Measurements from ENCODE around the gene MRPL18. TPM values are rescaled to one million over a fixed set of nuclear protein-coding genes. Genes with fewer than 3 reads are reported as not detected.

MRPL18 gene
- total and polyA plus RNA-seq, 3 experiments from 2014 or later: 101 to 130 (median 129) TPM

- H3K9me3 Mint-ChIP-seq: no peaks in the 10 kb centered on the region
- ChIA-PET POLR2A (no interaction called here), CTCF (no interaction called here)
- peak overlapping the region in 4 of 8 donors; percentile 35 to 72 (median 46) for H3K27ac Mint-ChIP-seq
- Histone ChIP-seq H3K9me3 (ENCODE audit: low read length) (no peaks in the 10 kb centered on the region), H3K36me3 (ENCODE audit: insufficient read depth, low read length) (peaks cover 35% of the 10 kb centered on the region), H3K4me1 (ENCODE audit: insufficient read depth, low read length) (peaks cover 9% of the 10 kb centered on the region), H3K27ac (ENCODE audit: low read depth, low read length) (no peak overlapping the region), H3K27me3 (ENCODE audit: insufficient read depth, low read length, poor library complexity, severe bottlenecking) (no peaks in the 10 kb centered on the region), H3K4me3 (ENCODE audit: low read length) (no peak overlapping the region)
- H3K4me1 Mint-ChIP-seq: peaks cover 13 to 33% (median 14%) of the 10 kb centered on the region in 3 donors
- H3K4me3 Mint-ChIP-seq: no peak overlapping the region
- no peaks in the 10 kb centered on the region for H3K27me3 Mint-ChIP-seq
- no peak for DNase-seq
- H3K36me3 Mint-ChIP-seq: peaks cover 4 to 67% (median 8%) of the 10 kb centered on the region in 3 donors
Measured at GRCh38 chr6:159797554-159797953, 7.3 kb downstream of the MRPL18 start.

GRCh38 chr6:159800141-159800865, 10.0 kb downstream of the MRPL18 start, which contains the start of gene PNLDC1:
TSS of gene PNLDC1 (plus strand) at chr6:159800276. CDS start at chr6:159800308, 32 bp downstream.
- Mint-ChIP-seq H3K4me3 (no peak within 1 kb of the TSS), H3K27me3 (no peaks in the 10 kb centered on the region), H3K4me1 (peaks cover 0 to 11% (median 4%) of the 10 kb centered on the region in 3 donors), H3K9me3 (no peaks in the 10 kb centered on the region), H3K36me3 (peaks cover 4 to 49% (median 6%) of the 10 kb centered on the region in 3 donors), H3K27ac (peak within 1 kb of the TSS in 1 of 8 donors; percentile 52)
- peaks cover 24% of the 10 kb centered on the region for H3K36me3 ChIP-seq (ENCODE audit: insufficient read depth, low read length)
- H3K9me3 ChIP-seq (ENCODE audit: low read length): no peaks in the 10 kb centered on the region
- ChIA-PET POLR2A (no interaction called here), CTCF (no interaction called here)
- DNase-seq: no peak
- no peaks in the 10 kb centered on the region for H3K4me1 ChIP-seq (ENCODE audit: insufficient read depth, low read length)
- no peak within 1 kb of the TSS for H3K4me3 ChIP-seq (ENCODE audit: low read length)
- no peak within 1 kb of the TSS for H3K27ac ChIP-seq (ENCODE audit: low read depth, low read length)
- no peaks in the 10 kb centered on the region for H3K27me3 ChIP-seq (ENCODE audit: insufficient read depth, low read length, poor library complexity, severe bottlenecking)

GRCh38 chr6:159801935-159802334, 11.7 kb downstream of the MRPL18 start:
- Mint-ChIP-seq H3K27me3 (no peaks in the 10 kb centered on the region), H3K4me1 (peaks cover 0 to 6% (median 2%) of the 10 kb centered on the region in 3 donors), H3K9me3 (no peaks in the 10 kb centered on the region), H3K27ac (no peak overlapping the region), H3K36me3 (peaks cover 4 to 36% (median 6%) of the 10 kb centered on the region in 3 donors), H3K4me3 (no peak overlapping the region)
- DNase-seq: no peak
- H3K9me3 ChIP-seq (ENCODE audit: low read length): no peaks in the 10 kb centered on the region
- H3K27me3 ChIP-seq (ENCODE audit: insufficient read depth, low read length, poor library complexity, severe bottlenecking): no peaks in the 10 kb centered on the region
- CTCF ChIA-PET: no interaction called here
- POLR2A ChIA-PET: no interaction called here
- peaks cover 23% of the 10 kb centered on the region for H3K36me3 ChIP-seq (ENCODE audit: insufficient read depth, low read length)
- no peak overlapping the region for H3K27ac ChIP-seq (ENCODE audit: low read depth, low read length)
- no peak overlapping the region for H3K4me3 ChIP-seq (ENCODE audit: low read length)
- H3K4me1 ChIP-seq (ENCODE audit: insufficient read depth, low read length): no peaks in the 10 kb centered on the region

GRCh38 chr6:159804504-159804903, 14.2 kb downstream of the MRPL18 start:
- no peak for DNase-seq
- Histone ChIP-seq H3K27ac (ENCODE audit: low read depth, low read length) (no peak overlapping the region), H3K27me3 (ENCODE audit: insufficient read depth, low read length, poor library complexity, severe bottlenecking) (no peaks in the 10 kb centered on the region), H3K9me3 (ENCODE audit: low read length) (no peaks in the 10 kb centered on the region), H3K4me1 (ENCODE audit: insufficient read depth, low read length) (no peaks in the 10 kb centered on the region), H3K4me3 (ENCODE audit: low read length) (no peak overlapping the region), H3K36me3 (ENCODE audit: insufficient read depth, low read length) (peaks cover 5% of the 10 kb centered on the region)
- Mint-ChIP-seq H3K36me3 (peaks cover 0 to 12% (median 3%) of the 10 kb centered on the region in 3 donors), H3K9me3 (no peaks in the 10 kb centered on the region), H3K27me3 (peaks cover 0 to under 1% of the 10 kb centered on the region in 2 donors), H3K27ac (no peak overlapping the region), H3K4me1 (no peaks in the 10 kb centered on the region), H3K4me3 (no peak overlapping the region)
- ChIA-PET CTCF (no interaction called here), POLR2A (no interaction called here)

- H3K27me3 Mint-ChIP-seq: peaks cover 0 to 1% of the 10 kb centered on the region in 2 donors
- Histone ChIP-seq H3K4me1 (ENCODE audit: insufficient read depth, low read length) (no peaks in the 10 kb centered on the region), H3K4me3 (ENCODE audit: low read length) (no peak overlapping the region), H3K27ac (ENCODE audit: low read depth, low read length) (no peak overlapping the region), H3K27me3 (ENCODE audit: insufficient read depth, low read length, poor library complexity, severe bottlenecking) (no peaks in the 10 kb centered on the region), H3K36me3 (ENCODE audit: insufficient read depth, low read length) (no peaks in the 10 kb centered on the region), H3K9me3 (ENCODE audit: low read length) (no peaks in the 10 kb centered on the region)
- CTCF ChIA-PET: interaction anchor here (1.2 kb wide), 1 partner anchor 115 kb away, joined by 3 read pairs; no protein-coding TSS in a partner anchor
- H3K4me1 Mint-ChIP-seq: no peaks in the 10 kb centered on the region
- no peak overlapping the region for H3K4me3 Mint-ChIP-seq
- no peak for DNase-seq
- POLR2A ChIA-PET: no interaction called here
- peak overlapping the region in 1 of 8 donors; percentile 47 for H3K27ac Mint-ChIP-seq
- no peaks in the 10 kb centered on the region for H3K9me3 Mint-ChIP-seq
- H3K36me3 Mint-ChIP-seq: peaks cover 0 to 5% (median 4%) of the 10 kb centered on the region in 3 donors
Measured at GRCh38 chr6:159805440-159806020, 15.3 kb downstream of the MRPL18 start.

GRCh38 chr6:159806021-159806458, 15.8 kb downstream of the MRPL18 start:
- Mint-ChIP-seq H3K4me1 (no peaks in the 10 kb centered on the region), H3K27me3 (peaks cover 0 to 1% of the 10 kb centered on the region in 2 donors), H3K9me3 (no peaks in the 10 kb centered on the region), H3K36me3 (peaks cover 0 to 6% (median under 1%) of the 10 kb centered on the region in 3 donors), H3K4me3 (no peak overlapping the region), H3K27ac (no peak overlapping the region)
- no peaks in the 10 kb centered on the region for H3K36me3 ChIP-seq (ENCODE audit: insufficient read depth, low read length)
- no peaks in the 10 kb centered on the region for H3K27me3 ChIP-seq (ENCODE audit: insufficient read depth, low read length, poor library complexity, severe bottlenecking)
- no peak for DNase-seq
- CTCF ChIA-PET: interaction anchor here (1.2 kb wide), 1 partner anchor 115 kb away, joined by 3 read pairs; no protein-coding TSS in a partner anchor
- H3K27ac ChIP-seq (ENCODE audit: low read depth, low read length): no peak overlapping the region
- POLR2A ChIA-PET: no interaction called here
- H3K4me1 ChIP-seq (ENCODE audit: insufficient read depth, low read length): no peaks in the 10 kb centered on the region
- H3K9me3 ChIP-seq (ENCODE audit: low read length): no peaks in the 10 kb centered on the region
- H3K4me3 ChIP-seq (ENCODE audit: low read length): no peak overlapping the region

GRCh38 chr6:159807150-159807858, 17.0 kb downstream of the MRPL18 start:
- H3K27me3 Mint-ChIP-seq: peaks cover 0 to 1% of the 10 kb centered on the region in 2 donors
- Histone ChIP-seq H3K36me3 (ENCODE audit: insufficient read depth, low read length) (no peaks in the 10 kb centered on the region), H3K4me3 (ENCODE audit: low read length) (no peak overlapping the region), H3K4me1 (ENCODE audit: insufficient read depth, low read length) (no peaks in the 10 kb centered on the region), H3K27ac (ENCODE audit: low read depth, low read length) (no peak overlapping the region), H3K27me3 (ENCODE audit: insufficient read depth, low read length, poor library complexity, severe bottlenecking) (no peaks in the 10 kb centered on the region), H3K9me3 (ENCODE audit: low read length) (no peaks in the 10 kb centered on the region)
- H3K4me1 Mint-ChIP-seq: no peaks in the 10 kb centered on the region
- POLR2A ChIA-PET: interaction anchor here (0.6 kb wide), 1 partner anchor 17 kb away, joined by 3 read pairs; no protein-coding TSS in a partner anchor
- no peaks in the 10 kb centered on the region for H3K9me3 Mint-ChIP-seq
- DNase-seq: no peak
- H3K27ac Mint-ChIP-seq: no peak overlapping the region
- H3K36me3 Mint-ChIP-seq: peaks cover 0 to 6% (median 0%) of the 10 kb centered on the region in 3 donors
- H3K4me3 Mint-ChIP-seq: no peak overlapping the region
- CTCF ChIA-PET: no interaction called here

- H3K36me3 ChIP-seq (ENCODE audit: insufficient read depth, low read length): no peaks in the 10 kb centered on the region
- Mint-ChIP-seq H3K4me3 (no peak overlapping the region), H3K9me3 (no peaks in the 10 kb centered on the region), H3K36me3 (peaks cover 0 to 5% (median 0%) of the 10 kb centered on the region in 3 donors), H3K27me3 (peaks cover 0 to 1% of the 10 kb centered on the region in 2 donors), H3K4me1 (no peaks in the 10 kb centered on the region), H3K27ac (peak overlapping the region in 1 of 8 donors; percentile 72)
- H3K9me3 ChIP-seq (ENCODE audit: low read length): no peaks in the 10 kb centered on the region
- H3K27ac ChIP-seq (ENCODE audit: low read depth, low read length): no peak overlapping the region
- H3K4me3 ChIP-seq (ENCODE audit: low read length): no peak overlapping the region
- DNase-seq: no peak
- ChIA-PET CTCF (no interaction called here), POLR2A (no interaction called here)
- no peaks in the 10 kb centered on the region for H3K27me3 ChIP-seq (ENCODE audit: insufficient read depth, low read length, poor library complexity, severe bottlenecking)
- no peaks in the 10 kb centered on the region for H3K4me1 ChIP-seq (ENCODE audit: insufficient read depth, low read length)
Measured at GRCh38 chr6:159808647-159809046, 18.4 kb downstream of the MRPL18 start.

Measured in CD8-positive, alpha-beta memory T cell (primary cell).